Type B pancreatic cell (in vitro differentiated cells): Measurements from ENCODE around the gene PRR9. TPM values are rescaled to one million over a fixed set of nuclear protein-coding genes. Genes with fewer than 3 reads are reported as not detected.

Source experiments
- DNase-seq: peaks from one replicate; pipeline ENCODE4 v3.0.0; 2021; ENCODE audit warnings: mixed read lengths; ENCODE audit not compliant: unreplicated experiment; ENCODE audit errors: extremely low spot score
- H3K27ac Mint-ChIP-seq: 2 replicates; pipeline ENCODE4 v1.8.0; 2021; ENCODE audit warnings: mild to moderate bottlenecking, mixed read lengths
- H3K27me3 Mint-ChIP-seq: 2 replicates; pipeline ENCODE4 v1.8.0; 2021; ENCODE audit warnings: mixed read lengths
- H3K36me3 Mint-ChIP-seq: 2 replicates; pipeline ENCODE4 v1.8.0; 2021; ENCODE audit warnings: mixed read lengths
- H3K4me1 Mint-ChIP-seq: one replicate; pipeline ENCODE4 v1.8.0; 2021; ENCODE audit warnings: mixed read lengths; ENCODE audit not compliant: unreplicated experiment
- H3K4me3 Mint-ChIP-seq: 2 replicates; pipeline ENCODE4 v1.8.0; 2021; ENCODE audit warnings: mild to moderate bottlenecking, mixed read lengths
- H3K9me3 Mint-ChIP-seq: 2 replicates; pipeline ENCODE4 v1.8.0; 2021; ENCODE audit warnings: mixed read lengths
- total RNA-seq: library from RNA; stranded (reverse); gene quantifications from 2 replicates; pipeline ENCODE4 v1.2.1, GENCODE V29; 2021; ENCODE audit warnings: low replicate concordance
- TF ChIP-seq, protein P1 (sequence below): fragments of 200-600 bp; sonication (generic); conservative IDR thresholded peaks from 2 replicates; pipeline ENCODE4 v1.5.0; 2021; ENCODE audit warnings: antibody characterized with exemption, mild to moderate bottlenecking

Gene PRR9
- total RNA-seq, 1 donor from 2014 or later = not detected

DNA sequence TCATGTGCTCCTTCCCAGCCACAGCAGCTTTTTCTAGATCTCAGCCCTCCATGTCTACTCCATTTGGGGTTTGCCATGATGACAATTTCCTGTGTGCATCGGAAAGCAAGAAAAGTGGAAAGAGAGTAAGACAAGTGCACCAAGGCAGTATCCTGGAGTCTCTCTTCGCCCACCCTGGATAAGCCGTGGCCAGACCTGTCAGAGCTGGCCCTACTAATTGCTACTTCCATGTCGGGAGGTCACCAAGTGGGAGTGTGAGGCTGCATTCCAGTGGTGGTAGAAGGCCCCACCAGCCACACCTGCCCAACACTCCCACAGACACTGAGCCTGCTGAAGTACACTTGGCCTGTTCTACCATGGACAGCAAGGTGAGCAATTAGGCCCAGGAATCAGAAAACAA lies 28.1 kb downstream of the PRR9 start:
- no peaks in the 10 kb centered on the region for H3K4me1 Mint-ChIP-seq
- H3K27ac Mint-ChIP-seq = no peak overlapping the region
- H3K4me3 Mint-ChIP-seq = no peak overlapping the region
- H3K9me3 Mint-ChIP-seq = peaks cover 9% of the 10 kb centered on the region
- no peaks in the 10 kb centered on the region for H3K36me3 Mint-ChIP-seq
- TF ChIP-seq, protein P1, sequence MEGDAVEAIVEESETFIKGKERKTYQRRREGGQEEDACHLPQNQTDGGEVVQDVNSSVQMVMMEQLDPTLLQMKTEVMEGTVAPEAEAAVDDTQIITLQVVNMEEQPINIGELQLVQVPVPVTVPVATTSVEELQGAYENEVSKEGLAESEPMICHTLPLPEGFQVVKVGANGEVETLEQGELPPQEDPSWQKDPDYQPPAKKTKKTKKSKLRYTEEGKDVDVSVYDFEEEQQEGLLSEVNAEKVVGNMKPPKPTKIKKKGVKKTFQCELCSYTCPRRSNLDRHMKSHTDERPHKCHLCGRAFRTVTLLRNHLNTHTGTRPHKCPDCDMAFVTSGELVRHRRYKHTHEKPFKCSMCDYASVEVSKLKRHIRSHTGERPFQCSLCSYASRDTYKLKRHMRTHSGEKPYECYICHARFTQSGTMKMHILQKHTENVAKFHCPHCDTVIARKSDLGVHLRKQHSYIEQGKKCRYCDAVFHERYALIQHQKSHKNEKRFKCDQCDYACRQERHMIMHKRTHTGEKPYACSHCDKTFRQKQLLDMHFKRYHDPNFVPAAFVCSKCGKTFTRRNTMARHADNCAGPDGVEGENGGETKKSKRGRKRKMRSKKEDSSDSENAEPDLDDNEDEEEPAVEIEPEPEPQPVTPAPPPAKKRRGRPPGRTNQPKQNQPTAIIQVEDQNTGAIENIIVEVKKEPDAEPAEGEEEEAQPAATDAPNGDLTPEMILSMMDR = no peak
- H3K27me3 Mint-ChIP-seq = peaks cover 30% of the 10 kb centered on the region
- DNase-seq = no peak

DNA sequence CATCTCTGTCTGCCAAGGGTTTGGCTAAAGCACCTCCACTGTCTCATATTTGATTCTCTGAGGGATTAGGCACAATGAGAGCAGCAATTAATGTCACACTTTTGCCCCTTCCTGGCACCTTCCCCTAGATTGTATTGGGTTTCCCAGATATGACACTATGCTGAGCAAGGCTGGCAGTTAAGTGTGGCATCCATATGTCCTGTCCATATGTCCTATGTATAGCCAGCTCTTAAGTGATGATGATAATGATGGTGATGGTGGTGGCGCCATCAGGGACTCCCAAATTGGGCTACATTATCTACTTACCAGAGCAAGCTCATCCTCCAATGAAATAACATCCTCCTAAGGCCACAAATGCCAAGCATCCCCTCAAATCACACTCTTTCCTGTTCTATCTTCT lies 28.6 kb downstream of the PRR9 start:
- Mint-ChIP-seq H3K4me3 (no peak overlapping the region), H3K27me3 (peaks cover 36% of the 10 kb centered on the region), H3K4me1 (no peaks in the 10 kb centered on the region), H3K9me3 (peaks cover 9% of the 10 kb centered on the region), H3K36me3 (no peaks in the 10 kb centered on the region), H3K27ac (no peak overlapping the region)
- no peak for DNase-seq
- TF ChIP-seq, protein P1 = no peak

DNA sequence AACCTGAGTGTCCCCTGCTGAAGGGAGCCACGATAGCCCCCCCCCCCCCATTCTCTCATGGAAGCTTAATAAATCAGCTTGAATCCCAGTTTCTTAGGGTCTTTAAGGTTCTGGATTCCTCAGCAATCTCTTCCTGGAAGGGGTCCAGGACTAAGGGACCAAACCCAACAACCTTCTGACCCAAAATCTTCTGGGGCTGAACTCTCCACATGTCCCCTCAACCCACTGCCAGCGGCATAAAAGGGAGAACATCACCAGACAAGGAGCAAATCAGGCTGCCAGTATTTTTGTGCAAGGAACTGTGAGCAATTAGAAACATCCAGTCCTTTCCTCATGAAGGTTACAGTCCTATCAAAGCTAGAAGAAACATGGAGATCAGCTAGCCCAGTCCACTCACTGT lies 29.4 kb downstream of the PRR9 start:
- peaks cover 9% of the 10 kb centered on the region for H3K9me3 Mint-ChIP-seq
- TF ChIP-seq, protein P1 = no peak
- H3K27ac Mint-ChIP-seq = no peak overlapping the region
- H3K4me1 Mint-ChIP-seq = no peaks in the 10 kb centered on the region
- DNase-seq = no peak
- H3K36me3 Mint-ChIP-seq = no peaks in the 10 kb centered on the region
- peaks cover 42% of the 10 kb centered on the region for H3K27me3 Mint-ChIP-seq
- no peak overlapping the region for H3K4me3 Mint-ChIP-seq

DNA sequence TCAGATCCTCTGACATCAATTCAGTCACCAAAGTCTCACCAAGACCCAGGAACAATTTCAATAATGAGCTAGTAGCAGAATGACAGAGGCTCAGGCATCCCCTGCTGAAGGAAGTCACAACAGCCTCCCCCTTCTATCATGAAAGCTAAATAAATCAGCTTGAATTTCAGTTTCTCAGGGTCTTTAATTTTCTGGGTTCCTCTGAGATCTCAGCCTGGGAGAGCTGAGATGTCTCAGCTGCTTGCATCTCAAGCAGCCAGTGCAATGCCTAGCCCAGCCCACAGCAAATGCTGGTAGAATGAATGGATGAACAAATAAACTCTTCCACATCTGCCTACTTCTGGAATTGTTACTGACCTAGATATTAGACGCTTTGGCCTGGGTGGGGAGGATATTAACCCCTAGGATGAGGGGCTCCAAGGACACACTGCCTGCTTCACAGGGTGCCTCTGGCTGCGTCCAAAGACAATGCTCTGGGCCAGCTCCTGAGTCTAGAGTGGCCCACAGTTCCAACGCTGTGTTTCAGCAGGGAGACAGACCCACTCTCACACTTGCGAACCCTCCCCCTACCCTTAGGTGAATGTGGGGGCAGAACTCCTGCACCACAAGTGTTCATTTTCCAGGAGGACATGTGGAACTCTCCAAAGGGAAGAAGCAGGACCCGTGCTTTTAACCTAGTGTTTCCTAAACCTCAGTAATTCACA lies 30.9 kb downstream of the PRR9 start:
- Mint-ChIP-seq H3K9me3 (peaks cover 9% of the 10 kb centered on the region), H3K27me3 (peaks cover 53% of the 10 kb centered on the region), H3K4me1 (no peaks in the 10 kb centered on the region), H3K4me3 (no peak overlapping the region), H3K36me3 (no peaks in the 10 kb centered on the region), H3K27ac (no peak overlapping the region)
- TF ChIP-seq, protein P1 = no peak
- DNase-seq = no peak

DNA sequence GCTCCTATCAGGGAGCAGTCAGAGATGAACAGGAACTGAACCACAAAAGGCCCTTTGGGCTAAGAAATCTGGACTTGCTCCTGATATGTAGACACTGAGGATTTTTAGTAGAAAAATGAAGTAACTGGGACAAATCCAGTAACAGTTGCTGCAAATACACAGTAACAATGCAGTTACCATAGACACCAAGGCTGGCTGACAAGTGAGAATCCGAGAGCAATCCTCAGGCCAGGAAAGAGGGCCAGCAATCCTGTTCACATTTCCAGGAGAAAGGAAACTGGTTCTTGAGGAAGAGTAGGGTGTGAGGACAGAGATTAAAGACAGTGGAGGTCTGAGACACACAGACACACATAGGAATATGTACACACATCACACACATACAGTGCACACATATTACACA lies 32.8 kb downstream of the PRR9 start:
- no peak for DNase-seq
- no peak overlapping the region for H3K27ac Mint-ChIP-seq
- H3K4me1 Mint-ChIP-seq = no peaks in the 10 kb centered on the region
- no peak overlapping the region for H3K4me3 Mint-ChIP-seq
- H3K9me3 Mint-ChIP-seq = peaks cover 2% of the 10 kb centered on the region
- no peaks in the 10 kb centered on the region for H3K36me3 Mint-ChIP-seq
- TF ChIP-seq, protein P1 = no peak
- peaks cover 66% of the 10 kb centered on the region for H3K27me3 Mint-ChIP-seq
